CD8-positive, alpha-beta memory T cell (primary cell): ENCODE data around the gene GDPD3. TPM values are rescaled to one million over a fixed set of nuclear protein-coding genes. Genes with fewer than 3 reads are reported as not detected.

Source experiments
- CTCF ChIA-PET: fragments of 350-600 bp; sonication (Branson Sonifier 250); formaldehyde crosslinking; loops from one replicate; lab custom pipeline; 2021; ENCODE audit warnings: antibody characterized with exemption; lab: Charles Lee
- POLR2A ChIA-PET: fragments of 350-600 bp; sonication (Branson Sonifier 250); formaldehyde crosslinking; loops from one replicate; lab custom pipeline; 2021; ENCODE audit warnings: antibody characterized with exemption; lab: Charles Lee
- DNase-seq, 5 donors: peaks; one replicate each; pipeline versions ENCODE4 v3.0.0 to v3.0.0-alpha.2; 2020 to 2022; ENCODE audit warnings: mixed read lengths in 1 of 5
- H3K27ac ChIP-seq: one replicate; pipeline ENCODE4 v1.7.0; 2013; ENCODE audit warnings: low read depth, mild to moderate bottlenecking, low read length, moderate library complexity
- H3K27me3 ChIP-seq: 2 replicates; pipeline ENCODE4 v1.7.0; 2013; ENCODE audit warnings: low read length, mild to moderate bottlenecking; ENCODE audit not compliant: insufficient read depth, poor library complexity, severe bottlenecking
- H3K36me3 ChIP-seq: 2 replicates; pipeline ENCODE4 v1.7.0; 2013; ENCODE audit warnings: mild to moderate bottlenecking, low read length, moderate library complexity; ENCODE audit not compliant: insufficient read depth
- H3K4me1 ChIP-seq: 2 replicates; pipeline ENCODE4 v1.7.0; 2013; ENCODE audit warnings: mild to moderate bottlenecking, low read length, moderate library complexity; ENCODE audit not compliant: insufficient read depth
- H3K4me3 ChIP-seq: 2 replicates; pipeline ENCODE4 v1.7.0; 2013; ENCODE audit warnings: mild to moderate bottlenecking, low read length
- H3K9me3 ChIP-seq: 2 replicates; pipeline ENCODE4 v1.7.0; 2013; ENCODE audit warnings: mild to moderate bottlenecking, low read length
- H3K27ac Mint-ChIP-seq, 8 donors: one replicate each; pipeline ENCODE4 v1.8.0; 2020 to 2021; ENCODE audit warnings: mixed read lengths in 8 of 8, mild to moderate bottlenecking in 6 of 8, inconsistent platforms in 3 of 8, moderate library complexity in 3 of 8
- H3K27me3 Mint-ChIP-seq, 2 donors: one replicate each; pipeline ENCODE4 v1.8.0; 2020 to 2021; ENCODE audit warnings: mixed read lengths in 2 of 2, mild to moderate bottlenecking in 1 of 2, moderate library complexity in 1 of 2
- H3K36me3 Mint-ChIP-seq, 3 donors: one replicate each; pipeline ENCODE4 v1.8.0; 2020 to 2021; ENCODE audit warnings: mixed read lengths in 3 of 3, inconsistent platforms in 1 of 3, mild to moderate bottlenecking in 1 of 3
- H3K4me1 Mint-ChIP-seq, 3 donors: one replicate each; pipeline ENCODE4 v1.8.0; 2020 to 2021; ENCODE audit warnings: mixed read lengths in 3 of 3, inconsistent platforms in 1 of 3, mild to moderate bottlenecking in 1 of 3
- H3K4me3 Mint-ChIP-seq, 7 donors: one replicate each; pipeline ENCODE4 v1.8.0; 2020 to 2021; ENCODE audit warnings: mixed read lengths in 7 of 7, mild to moderate bottlenecking in 6 of 7, moderate library complexity in 4 of 7, inconsistent platforms in 2 of 7
- H3K9me3 Mint-ChIP-seq, 5 donors: one replicate each; pipeline ENCODE4 v1.8.0; 2020 to 2022; ENCODE audit warnings: mixed read lengths in 5 of 5, mild to moderate bottlenecking in 3 of 5, moderate library complexity in 2 of 5, inconsistent platforms in 1 of 5
- polyA plus RNA-seq: library from polyadenylated mRNA; unstranded; fragments of 300-500 nt; fragmentation: Illumina TruSeq; gene quantifications from one replicate; pipeline ENCODE4 v1.2.3, GENCODE V29; 2021
- total RNA-seq, 2 experiments: library from RNA; stranded (reverse); gene quantifications; one replicate each; pipeline ENCODE4 v1.2.3, GENCODE V29; 2021

GDPD3 gene
- total and polyA plus RNA-seq, 3 experiments from 2014 or later = 4.7 to 5.3 TPM; not detected in 1

- Mint-ChIP-seq H3K27ac (peak overlapping the region; percentile 82 to 98 (median 96)), H3K4me1 (peaks cover 38 to 52% (median 43%) of the 10 kb centered on the region in 3 donors), H3K9me3 (peaks cover 7 to 13% (median 8%) of the 10 kb centered on the region in 5 donors), H3K27me3 (no peaks in the 10 kb centered on the region), H3K36me3 (peaks cover 7 to 32% (median 15%) of the 10 kb centered on the region in 3 donors), H3K4me3 (peak overlapping the region; percentile 81 to 94 (median 90))
- Histone ChIP-seq H3K4me1 (peaks cover 63% of the 10 kb centered on the region), H3K9me3 (peaks cover 12% of the 10 kb centered on the region), H3K4me3 (peak overlapping the region; percentile 86), H3K36me3 (peaks cover 12% of the 10 kb centered on the region), H3K27me3 (no peaks in the 10 kb centered on the region), H3K27ac (peak overlapping the region; percentile 90)
- peak; percentile 47 to 72 (median 64) for DNase-seq
- ChIA-PET POLR2A (interaction anchor here (0.5 to 7.8 kb wide), 10 partner anchors 16 to 368 kb away, joined by 3 to 89 read pairs (median 4); partner anchors contain the start of genes ALDOA, CORO1A, MAPK3 and PPP4C), CTCF (interaction anchor here (0.6 to 7.1 kb wide), 31 partner anchors 8 to 567 kb away, joined by 3 to 41 read pairs (median 5); partner anchors contain the start of genes ALDOA, CORO1A, DCTPP1 and GDPD3)
These were observed 20.8 kb downstream of the GDPD3 start for GRCh38 chr16:30092373-30093010.

GRCh38 chr16:30091474-30092372 is 21.6 kb downstream of the GDPD3 start, which contains the start of gene TBX6:
Gene TBX6, minus strand, starts transcription at chr16:30091924. Its CDS starts 731 bp downstream, at chr16:30091193.
- ChIA-PET POLR2A (interaction anchor here (0.5 to 7.8 kb wide), 12 partner anchors 15 to 369 kb away, joined by 3 to 89 read pairs (median 4); partner anchors contain the start of genes ALDOA, CORO1A and PPP4C), CTCF (interaction anchor here (0.6 to 7.1 kb wide), 40 partner anchors 9 to 568 kb away, joined by 3 to 41 read pairs (median 4); partner anchors contain the start of genes ALDOA, CORO1A, DCTPP1 and GDPD3)
- H3K4me3 ChIP-seq = peak within 1 kb of the TSS; percentile 86
- peak; percentile 89 to 93 (median 90) for DNase-seq
- Mint-ChIP-seq H3K27ac (peak within 1 kb of the TSS; percentile 82 to 98 (median 97)), H3K27me3 (no peaks in the 10 kb centered on the region), H3K36me3 (peaks cover 7 to 33% (median 8%) of the 10 kb centered on the region in 3 donors), H3K4me1 (peaks cover 38 to 50% (median 41%) of the 10 kb centered on the region in 3 donors), H3K9me3 (peaks cover under 1 to 5% (median under 1%) of the 10 kb centered on the region in 5 donors), H3K4me3 (peak within 1 kb of the TSS; percentile 82 to 94 (median 90))
- H3K27me3 ChIP-seq = no peaks in the 10 kb centered on the region
- H3K9me3 ChIP-seq = peaks cover 4% of the 10 kb centered on the region
- peak within 1 kb of the TSS; percentile 90 for H3K27ac ChIP-seq
- H3K4me1 ChIP-seq = peaks cover 63% of the 10 kb centered on the region
- H3K36me3 ChIP-seq = peaks cover 12% of the 10 kb centered on the region

- Mint-ChIP-seq H3K27me3 (no peaks in the 10 kb centered on the region), H3K36me3 (peaks cover 7 to 36% (median 8%) of the 10 kb centered on the region in 3 donors), H3K4me3 (peak overlapping the region; percentile 49 to 82 (median 62)), H3K4me1 (peaks cover 36 to 45% (median 36%) of the 10 kb centered on the region in 3 donors), H3K27ac (peak overlapping the region; percentile 53 to 90 (median 80)), H3K9me3 (no peaks in the 10 kb centered on the region)
- H3K4me3 ChIP-seq = no peak overlapping the region
- H3K9me3 ChIP-seq = no peaks in the 10 kb centered on the region
- H3K4me1 ChIP-seq = peaks cover 59% of the 10 kb centered on the region
- CTCF ChIA-PET = interaction anchor here (0.8 to 7.1 kb wide), 26 partner anchors 8 to 569 kb away, joined by 3 to 41 read pairs (median 5); partner anchors contain the start of genes ALDOA, CORO1A, DCTPP1 and GDPD3
- peaks cover 12% of the 10 kb centered on the region for H3K36me3 ChIP-seq
- no peaks in the 10 kb centered on the region for H3K27me3 ChIP-seq
- no peak overlapping the region for H3K27ac ChIP-seq
- POLR2A ChIA-PET = interaction anchor here (0.7 to 7.8 kb wide), 6 partner anchors 10 to 94 kb away, joined by 3 to 89 read pairs (median 7); partner anchors contain the start of genes ALDOA and CORO1A
- DNase-seq = no peak
These were observed 22.6 kb downstream of the GDPD3 start for GRCh38 chr16:30090610-30091331.

GRCh38 chr16:30088832-30089624 is 24.3 kb downstream of the GDPD3 start:
- peaks cover 3 to 28% (median 4%) of the 10 kb centered on the region in 3 donors for H3K36me3 Mint-ChIP-seq
- H3K4me3 Mint-ChIP-seq = peak overlapping the region in 1 of 7 donors; percentile 82
- DNase-seq = no peak
- H3K4me1 ChIP-seq = peaks cover 44% of the 10 kb centered on the region
- no peaks in the 10 kb centered on the region for H3K9me3 Mint-ChIP-seq
- peak overlapping the region in 3 of 8 donors; percentile 29 to 88 (median 84) for H3K27ac Mint-ChIP-seq
- ChIA-PET POLR2A (interaction anchor here (0.6 kb wide), 1 partner anchor 287 kb away, joined by 3 read pairs; no protein-coding TSS in a partner anchor), CTCF (interaction anchor here (0.7 to 1.5 kb wide), 2 partner anchors 23 to 313 kb away, joined by 3 to 5 read pairs; no protein-coding TSS in a partner anchor)
- no peak overlapping the region for H3K27ac ChIP-seq
- no peaks in the 10 kb centered on the region for H3K27me3 Mint-ChIP-seq
- no peak overlapping the region for H3K4me3 ChIP-seq
- peaks cover 6% of the 10 kb centered on the region for H3K36me3 ChIP-seq
- H3K4me1 Mint-ChIP-seq = peaks cover 25 to 32% (median 28%) of the 10 kb centered on the region in 3 donors
- H3K27me3 ChIP-seq = no peaks in the 10 kb centered on the region
- no peaks in the 10 kb centered on the region for H3K9me3 ChIP-seq

- ChIA-PET CTCF (interaction anchor here (1.5 kb wide), 1 partner anchor 24 kb away, joined by 3 read pairs; no protein-coding TSS in a partner anchor), POLR2A (interaction anchor here (0.6 kb wide), 1 partner anchor 288 kb away, joined by 3 read pairs; no protein-coding TSS in a partner anchor)
- Mint-ChIP-seq H3K9me3 (no peaks in the 10 kb centered on the region), H3K36me3 (peaks cover 3 to 31% (median 4%) of the 10 kb centered on the region in 3 donors), H3K4me1 (peaks cover 22 to 29% (median 25%) of the 10 kb centered on the region in 3 donors), H3K27ac (peak overlapping the region in 3 of 8 donors; percentile 5 to 74 (median 55)), H3K27me3 (no peaks in the 10 kb centered on the region), H3K4me3 (no peak overlapping the region)
- no peak overlapping the region for H3K27ac ChIP-seq
- H3K27me3 ChIP-seq = no peaks in the 10 kb centered on the region
- H3K9me3 ChIP-seq = no peaks in the 10 kb centered on the region
- no peak for DNase-seq
- no peak overlapping the region for H3K4me3 ChIP-seq
- H3K36me3 ChIP-seq = peaks cover 10% of the 10 kb centered on the region
- H3K4me1 ChIP-seq = peaks cover 37% of the 10 kb centered on the region
These were observed 25.0 kb downstream of the GDPD3 start for GRCh38 chr16:30088237-30088831.

GRCh38 chr16:30087181-30087898 is 26.0 kb downstream of the GDPD3 start:
- no peak overlapping the region for H3K27ac ChIP-seq
- Mint-ChIP-seq H3K36me3 (peaks cover 0 to 36% (median 7%) of the 10 kb centered on the region in 3 donors), H3K9me3 (no peaks in the 10 kb centered on the region), H3K27me3 (no peaks in the 10 kb centered on the region), H3K4me1 (peaks cover 15 to 20% (median 17%) of the 10 kb centered on the region in 3 donors), H3K4me3 (peak overlapping the region in 1 of 7 donors; percentile 24), H3K27ac (peak overlapping the region in 2 of 8 donors; percentile 59 to 78)
- no peak overlapping the region for H3K4me3 ChIP-seq
- ChIA-PET POLR2A (interaction anchor here (0.5 to 0.6 kb wide), 2 partner anchors 16 to 446 kb away, joined by 3 to 4 read pairs; no protein-coding TSS in a partner anchor), CTCF (interaction anchor here (1.1 kb wide), 1 partner anchor 448 kb away, joined by 3 read pairs; no protein-coding TSS in a partner anchor)
- DNase-seq = no peak
- H3K9me3 ChIP-seq = no peaks in the 10 kb centered on the region
- peaks cover 27% of the 10 kb centered on the region for H3K4me1 ChIP-seq
- H3K27me3 ChIP-seq = no peaks in the 10 kb centered on the region
- peaks cover 20% of the 10 kb centered on the region for H3K36me3 ChIP-seq
